ENCODE data around the gene MYO1G. TPM values are rescaled to one million over a fixed set of nuclear protein-coding genes. Genes with fewer than 3 reads are reported as not detected.

MYO1G gene
- total RNA-seq, 1 donor from 2014 or later: 0.53 TPM

DNA sequence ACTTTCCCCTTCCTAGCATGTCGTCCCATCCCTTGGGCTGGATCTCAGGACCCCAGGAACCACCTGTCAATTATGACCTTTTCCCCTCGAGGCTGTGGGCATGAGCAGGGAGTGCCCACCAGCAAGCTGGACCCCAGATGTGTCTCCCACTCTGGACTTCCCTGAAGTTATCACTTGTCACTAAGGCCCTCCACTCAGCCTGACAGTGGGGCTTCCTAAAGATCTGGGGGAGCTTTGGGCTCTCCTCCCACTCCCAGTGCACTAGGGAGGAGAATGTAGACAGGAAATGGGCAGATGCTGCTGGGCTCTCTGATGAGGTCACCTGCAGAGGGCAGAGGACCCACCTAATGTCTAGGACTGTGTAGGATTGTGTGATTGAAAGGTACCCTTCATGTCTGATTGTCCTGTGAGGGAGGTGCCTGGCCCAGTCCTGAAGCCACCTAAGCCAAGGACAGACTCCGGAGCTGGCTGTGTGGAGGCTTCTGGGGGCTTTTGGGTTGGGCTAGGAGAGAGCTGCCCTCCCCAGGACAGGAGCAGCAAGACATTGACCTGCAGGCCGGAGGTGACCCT is 18.7 kb downstream of the MYO1G start:
- no peak for DNase-seq (ENCODE audit: extremely low spot score, unreplicated experiment)
- peak overlapping the region; percentile 73 for H3K27ac Mint-ChIP-seq
- no peaks in the 10 kb centered on the region for H3K36me3 Mint-ChIP-seq
- peaks cover 23% of the 10 kb centered on the region for H3K27me3 Mint-ChIP-seq
- TF ChIP-seq, protein P1, sequence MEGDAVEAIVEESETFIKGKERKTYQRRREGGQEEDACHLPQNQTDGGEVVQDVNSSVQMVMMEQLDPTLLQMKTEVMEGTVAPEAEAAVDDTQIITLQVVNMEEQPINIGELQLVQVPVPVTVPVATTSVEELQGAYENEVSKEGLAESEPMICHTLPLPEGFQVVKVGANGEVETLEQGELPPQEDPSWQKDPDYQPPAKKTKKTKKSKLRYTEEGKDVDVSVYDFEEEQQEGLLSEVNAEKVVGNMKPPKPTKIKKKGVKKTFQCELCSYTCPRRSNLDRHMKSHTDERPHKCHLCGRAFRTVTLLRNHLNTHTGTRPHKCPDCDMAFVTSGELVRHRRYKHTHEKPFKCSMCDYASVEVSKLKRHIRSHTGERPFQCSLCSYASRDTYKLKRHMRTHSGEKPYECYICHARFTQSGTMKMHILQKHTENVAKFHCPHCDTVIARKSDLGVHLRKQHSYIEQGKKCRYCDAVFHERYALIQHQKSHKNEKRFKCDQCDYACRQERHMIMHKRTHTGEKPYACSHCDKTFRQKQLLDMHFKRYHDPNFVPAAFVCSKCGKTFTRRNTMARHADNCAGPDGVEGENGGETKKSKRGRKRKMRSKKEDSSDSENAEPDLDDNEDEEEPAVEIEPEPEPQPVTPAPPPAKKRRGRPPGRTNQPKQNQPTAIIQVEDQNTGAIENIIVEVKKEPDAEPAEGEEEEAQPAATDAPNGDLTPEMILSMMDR (conservative IDR thresholded peaks at IDR 0.05): no peak
- peaks cover 2% of the 10 kb centered on the region for H3K4me1 Mint-ChIP-seq (ENCODE audit: unreplicated experiment)
- H3K4me3 Mint-ChIP-seq: no peak overlapping the region
- no peaks in the 10 kb centered on the region for H3K9me3 Mint-ChIP-seq

DNA sequence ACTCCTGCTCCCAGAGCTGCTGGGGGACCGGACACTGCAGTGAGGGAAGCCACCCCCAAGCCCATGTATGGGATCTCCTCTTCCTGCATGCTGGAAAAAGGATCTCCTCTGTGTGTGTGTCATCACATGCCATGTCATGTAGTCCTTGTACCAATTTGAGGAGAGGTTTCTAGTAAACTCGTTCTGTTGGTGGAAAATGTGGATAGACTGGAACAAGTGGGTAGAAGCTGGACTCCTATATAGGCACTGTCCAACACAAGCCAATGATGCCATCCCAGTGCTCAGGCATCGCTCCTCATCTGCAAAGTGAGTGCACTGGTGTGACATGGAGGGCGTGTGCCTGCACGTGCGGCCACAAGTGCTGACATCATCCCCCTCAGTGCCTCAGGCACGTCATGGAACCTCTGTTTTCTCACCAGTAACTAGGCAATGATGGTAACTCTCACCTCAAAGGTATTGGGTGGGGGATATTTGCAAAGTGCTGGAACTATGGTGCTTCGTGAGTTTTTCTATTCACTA is 19.3 kb downstream of the MYO1G start:
- TF ChIP-seq, protein P1 (conservative IDR thresholded peaks at IDR 0.05): no peak
- Mint-ChIP-seq H3K27me3 (peaks cover 25% of the 10 kb centered on the region), H3K36me3 (no peaks in the 10 kb centered on the region), H3K9me3 (no peaks in the 10 kb centered on the region), H3K4me1 (ENCODE audit: unreplicated experiment) (peaks cover 6% of the 10 kb centered on the region), H3K4me3 (no peak overlapping the region), H3K27ac (peak overlapping the region; percentile 73)
- DNase-seq (ENCODE audit: extremely low spot score, unreplicated experiment): no peak

DNA sequence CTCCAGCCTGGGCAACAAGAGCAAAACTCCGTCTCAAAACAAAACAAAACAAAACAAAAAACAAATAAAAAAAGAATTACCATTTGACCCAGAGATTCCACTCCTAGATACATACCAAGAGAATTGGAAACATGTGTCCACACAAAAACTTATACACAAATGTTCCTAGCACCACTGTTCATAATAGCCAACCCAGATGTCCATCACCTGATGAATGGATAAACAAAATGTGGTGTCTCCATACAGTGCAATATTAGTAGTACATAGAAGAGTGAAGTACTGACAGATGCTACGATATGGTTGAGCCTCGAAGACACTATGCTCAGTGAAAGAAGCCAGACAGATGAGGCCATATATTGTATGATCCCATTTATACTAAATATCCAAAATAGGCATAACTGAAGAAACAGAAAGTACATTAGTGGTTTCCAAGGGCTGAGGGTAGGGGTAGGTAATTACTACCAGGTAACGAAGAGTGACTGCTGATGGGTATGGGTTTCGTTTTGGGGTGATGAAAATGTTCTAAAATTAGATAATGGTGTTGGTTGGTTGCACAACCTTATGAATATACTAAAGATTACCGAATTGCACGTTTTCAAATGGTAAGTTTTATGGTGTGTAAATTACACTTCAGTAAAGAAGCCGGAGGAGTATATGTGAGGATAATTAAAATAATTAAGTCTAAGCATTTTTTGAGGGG is 20.0 kb downstream of the MYO1G start:
- DNase-seq (ENCODE audit: extremely low spot score, unreplicated experiment): no peak
- Mint-ChIP-seq H3K27ac (no peak overlapping the region), H3K9me3 (no peaks in the 10 kb centered on the region), H3K4me1 (ENCODE audit: unreplicated experiment) (peaks cover 6% of the 10 kb centered on the region), H3K36me3 (no peaks in the 10 kb centered on the region), H3K27me3 (peaks cover 25% of the 10 kb centered on the region), H3K4me3 (no peak overlapping the region)
- TF ChIP-seq, protein P1 (conservative IDR thresholded peaks at IDR 0.05): no peak

DNA sequence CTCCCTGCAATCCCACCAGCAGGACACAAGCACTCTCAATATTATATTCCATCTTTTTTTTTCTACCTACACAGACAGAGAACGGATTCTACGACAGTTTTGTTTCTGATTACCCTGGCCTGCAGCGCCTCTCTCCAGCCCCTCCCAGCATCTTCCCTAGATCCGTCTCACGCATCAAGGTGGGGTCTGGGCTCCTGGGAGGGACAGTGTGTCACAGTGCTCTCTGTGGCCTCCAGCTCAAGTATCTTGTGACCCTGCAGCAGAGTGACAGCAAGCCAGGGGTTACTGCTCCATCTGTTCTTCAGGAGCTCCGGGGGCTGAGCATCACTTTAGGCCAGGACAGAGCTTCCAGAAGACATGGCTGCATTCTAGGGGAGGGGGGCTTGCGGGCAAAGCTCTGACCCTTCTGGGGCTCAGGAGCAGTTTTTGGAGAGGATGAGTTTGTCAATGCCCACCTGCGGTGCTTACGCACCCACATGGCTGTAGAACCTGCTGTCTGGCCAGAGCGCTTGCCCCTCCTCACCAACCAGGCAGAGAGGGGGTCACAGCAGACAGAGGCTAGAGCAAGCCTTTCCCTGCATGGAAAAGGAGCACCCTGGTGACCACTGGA is 22.6 kb downstream of the MYO1G start:
- Mint-ChIP-seq H3K4me3 (no peak overlapping the region), H3K9me3 (no peaks in the 10 kb centered on the region), H3K27me3 (peaks cover 27% of the 10 kb centered on the region), H3K4me1 (ENCODE audit: unreplicated experiment) (peaks cover 6% of the 10 kb centered on the region), H3K36me3 (no peaks in the 10 kb centered on the region), H3K27ac (no peak overlapping the region)
- peak; percentile 31 for DNase-seq (ENCODE audit: extremely low spot score, unreplicated experiment)
- TF ChIP-seq, protein P1 (conservative IDR thresholded peaks at IDR 0.05): no peak

DNA sequence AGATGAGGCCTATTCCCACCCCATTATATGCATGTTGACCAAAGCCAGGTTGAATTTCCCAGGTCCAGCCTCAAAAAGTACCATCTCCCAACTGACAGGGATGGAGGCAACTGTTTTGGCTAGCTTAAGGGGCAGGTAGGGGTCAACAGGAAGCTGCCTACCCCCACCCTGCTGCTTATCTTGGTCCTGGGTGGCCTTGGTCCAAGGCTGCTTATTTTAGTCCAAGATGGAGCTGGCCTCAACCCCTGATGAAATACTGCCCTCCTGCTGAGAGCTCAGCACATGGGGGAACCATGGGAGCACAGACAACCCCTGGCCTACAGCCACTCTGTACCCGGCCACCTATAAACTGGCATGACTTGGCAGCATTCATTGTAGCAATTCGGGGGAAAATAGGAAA is 23.1 kb downstream of the MYO1G start:
- Mint-ChIP-seq H3K27me3 (peaks cover 31% of the 10 kb centered on the region), H3K36me3 (no peaks in the 10 kb centered on the region), H3K27ac (no peak overlapping the region), H3K4me3 (no peak overlapping the region), H3K9me3 (no peaks in the 10 kb centered on the region), H3K4me1 (ENCODE audit: unreplicated experiment) (peaks cover 6% of the 10 kb centered on the region)
- TF ChIP-seq, protein P1 (conservative IDR thresholded peaks at IDR 0.05): no peak
- peak; percentile 22 for DNase-seq (ENCODE audit: extremely low spot score, unreplicated experiment)
